HG03060 (cell line): ENCODE data around the gene CNOT2.

Experiments
- ATAC-seq: cut with Tn5 transposase; IDR thresholded peaks from one replicate; pipeline ENCODE4 v1.9.1; 2021; ENCODE audit warnings: low read depth, moderate number of reproducible peaks; ENCODE audit not compliant: unreplicated experiment

Gene CNOT2, protein sequence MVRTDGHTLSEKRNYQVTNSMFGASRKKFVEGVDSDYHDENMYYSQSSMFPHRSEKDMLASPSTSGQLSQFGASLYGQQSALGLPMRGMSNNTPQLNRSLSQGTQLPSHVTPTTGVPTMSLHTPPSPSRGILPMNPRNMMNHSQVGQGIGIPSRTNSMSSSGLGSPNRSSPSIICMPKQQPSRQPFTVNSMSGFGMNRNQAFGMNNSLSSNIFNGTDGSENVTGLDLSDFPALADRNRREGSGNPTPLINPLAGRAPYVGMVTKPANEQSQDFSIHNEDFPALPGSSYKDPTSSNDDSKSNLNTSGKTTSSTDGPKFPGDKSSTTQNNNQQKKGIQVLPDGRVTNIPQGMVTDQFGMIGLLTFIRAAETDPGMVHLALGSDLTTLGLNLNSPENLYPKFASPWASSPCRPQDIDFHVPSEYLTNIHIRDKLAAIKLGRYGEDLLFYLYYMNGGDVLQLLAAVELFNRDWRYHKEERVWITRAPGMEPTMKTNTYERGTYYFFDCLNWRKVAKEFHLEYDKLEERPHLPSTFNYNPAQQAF

GRCh38 chr12:70242695-70243509, at the start of gene CNOT2:
Gene CNOT2, plus strand, starts transcription at chr12:70243433. Its CDS starts 34,794 bp downstream, at chr12:70278227.
- peak; percentile 40 for ATAC-seq

GRCh38 chr12:70194076-70194475, 49.2 kb upstream of the CNOT2 start:
- no peak for ATAC-seq

DNA sequence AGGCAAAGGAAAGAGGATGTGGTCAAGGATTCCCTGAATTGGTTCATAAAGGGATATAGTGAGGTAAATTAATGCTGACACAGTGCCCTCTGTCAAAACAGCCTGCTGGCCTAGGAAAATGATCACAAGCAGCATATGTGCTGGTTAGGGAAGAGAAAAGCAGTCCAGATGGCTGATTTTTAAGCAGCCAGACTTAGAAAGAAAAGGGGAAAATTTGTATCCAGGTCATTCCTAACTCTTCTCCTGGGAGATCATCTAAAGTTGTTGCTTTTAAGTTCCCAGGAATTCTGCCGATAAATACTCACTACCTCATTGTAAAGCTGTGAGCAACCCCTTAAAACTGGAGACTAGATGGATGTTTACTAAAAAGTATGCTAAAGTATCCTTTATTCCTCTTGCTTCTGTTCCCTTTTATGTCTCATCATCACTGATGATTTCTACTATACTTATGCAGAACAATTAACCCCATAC, 46.4 kb upstream of the CNOT2 start:
- ATAC-seq = no peak

GRCh38 chr12:70197345-70197744, 45.9 kb upstream of the CNOT2 start:
- ATAC-seq = no peak

DNA sequence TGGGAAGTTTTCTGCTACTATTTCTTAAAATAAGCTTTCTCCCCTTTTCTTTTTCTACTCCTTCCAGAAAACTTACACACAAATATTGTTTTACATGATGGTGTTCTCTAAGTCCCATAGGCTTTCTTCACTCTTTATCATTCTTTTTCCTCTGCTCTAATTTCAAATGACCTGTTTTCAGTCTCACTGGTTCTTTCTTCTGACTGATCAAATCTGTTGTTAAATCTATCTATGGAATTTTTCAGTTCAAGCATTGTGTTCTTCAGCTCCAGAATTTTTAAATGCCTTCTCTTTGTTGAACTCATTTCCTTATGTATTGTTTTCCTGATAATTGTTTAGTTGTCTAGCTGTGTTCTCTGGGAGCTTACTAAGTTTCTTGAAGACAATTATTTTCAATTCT, 29.5 kb upstream of the CNOT2 start:
- no peak for ATAC-seq

GRCh38 chr12:70214972-70215617, 28.1 kb upstream of the CNOT2 start:
- no peak for ATAC-seq

GRCh38 chr12:70217416-70217815, 25.8 kb upstream of the CNOT2 start:
- ATAC-seq = no peak

GRCh38 chr12:70221626-70222025, 21.6 kb upstream of the CNOT2 start:
- ATAC-seq = no peak

- no peak for ATAC-seq
These were observed 15.3 kb upstream of the CNOT2 start for GRCh38 chr12:70227911-70228310.

- ATAC-seq = no peak
These were observed 12.2 kb upstream of the CNOT2 start for GRCh38 chr12:70230934-70231606.

DNA sequence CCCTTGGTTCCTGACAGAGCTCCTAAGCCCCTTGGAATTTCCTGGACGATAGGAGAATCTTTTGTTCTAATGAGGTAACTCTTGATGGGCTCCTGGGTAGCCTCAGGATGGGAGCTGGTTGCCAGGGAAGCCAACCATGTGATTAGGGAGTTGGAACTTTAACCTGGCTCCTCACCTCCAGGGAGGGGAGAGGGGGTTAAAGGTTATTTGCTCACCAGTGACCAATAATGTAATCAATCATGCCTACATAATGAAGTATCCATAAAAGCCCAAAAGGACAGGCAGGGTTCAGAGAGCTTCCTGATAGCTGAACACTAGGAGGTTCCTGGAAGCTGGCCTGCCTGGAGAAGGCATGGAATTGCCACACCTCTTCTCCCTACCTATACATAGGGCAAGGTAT, 6.2 kb upstream of the CNOT2 start:
- no peak for ATAC-seq

DNA sequence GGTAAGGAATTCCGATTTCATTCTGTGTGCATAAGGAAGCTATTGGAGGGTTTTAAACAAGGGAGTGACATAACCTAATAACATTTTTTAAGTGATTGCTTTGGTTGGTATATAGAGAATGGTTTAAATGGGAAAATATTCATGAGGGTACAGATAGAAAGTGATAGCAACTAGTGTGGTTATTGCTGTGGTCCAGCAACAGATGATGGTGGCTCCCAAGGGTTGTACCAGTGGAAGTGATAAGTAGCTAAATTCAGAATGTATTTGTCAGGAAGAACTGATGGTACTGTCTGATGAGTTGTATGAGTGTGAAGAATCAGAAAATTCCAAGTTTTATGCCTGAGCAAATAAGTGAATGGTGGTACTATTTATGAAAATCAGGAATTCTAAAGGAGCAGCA, 2.6 kb upstream of the CNOT2 start:
- no peak for ATAC-seq

DNA sequence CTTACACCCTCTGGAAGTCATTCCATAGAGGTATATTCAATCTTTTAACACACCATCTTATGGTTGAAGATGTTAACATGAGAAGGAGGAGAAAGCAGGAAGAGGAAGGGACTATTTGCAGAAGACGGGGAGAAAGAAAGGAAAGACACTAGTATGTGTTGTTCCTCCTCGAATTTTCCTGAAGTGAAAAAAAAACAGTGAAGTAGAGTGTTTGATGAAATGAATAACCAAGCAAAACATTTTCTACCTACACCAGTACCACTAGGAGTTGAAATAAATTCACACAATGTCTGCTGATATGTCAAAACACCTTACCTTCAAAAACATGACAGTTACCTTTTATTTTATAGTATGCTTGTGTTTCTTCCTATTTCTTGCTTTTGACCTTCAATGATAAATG, 1.4 kb upstream of the CNOT2 start:
- ATAC-seq = no peak

DNA sequence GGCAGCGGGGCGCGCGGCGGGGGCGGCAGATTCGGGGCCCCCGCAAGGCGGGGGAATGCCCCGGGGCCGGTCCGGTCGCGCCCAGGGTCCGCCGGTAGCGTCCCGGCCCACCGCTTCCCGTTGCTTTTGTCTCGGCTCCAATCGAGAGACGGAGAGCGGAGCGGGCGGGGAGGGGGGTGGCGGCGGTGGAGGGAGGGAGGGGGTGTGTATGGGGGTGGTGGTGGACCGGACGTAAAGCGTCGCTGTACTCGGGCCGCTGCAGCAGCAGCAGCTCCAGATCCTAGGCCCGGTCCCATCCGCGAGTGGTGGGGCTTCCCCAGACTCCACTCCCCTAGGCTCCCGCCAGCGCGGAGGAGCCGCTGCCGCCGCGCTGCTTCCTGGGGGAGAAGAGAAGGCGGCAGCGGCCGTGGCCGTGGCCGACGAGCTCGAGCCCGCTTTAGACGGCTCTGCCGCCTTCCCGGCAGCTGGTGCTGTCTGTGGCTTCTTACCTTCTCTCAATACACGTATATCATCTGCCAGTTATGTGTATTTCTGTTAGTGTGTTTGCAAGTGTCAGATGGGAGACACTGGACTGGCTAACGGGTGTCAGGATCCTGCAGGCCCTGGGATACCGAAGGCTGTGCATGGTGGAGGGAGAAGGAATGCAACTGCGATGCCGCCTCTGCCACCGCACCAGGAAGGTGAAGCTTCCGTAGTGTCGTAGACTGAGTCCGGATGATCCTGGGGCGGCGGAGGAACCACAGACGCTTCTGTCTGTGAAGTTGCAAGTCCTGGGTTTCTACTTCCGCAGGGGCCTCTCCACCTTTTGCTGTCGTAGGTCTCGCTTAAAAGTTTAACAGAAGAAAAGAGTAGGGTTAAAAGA, 508 bp downstream of the CNOT2 start:
- ATAC-seq = peak; percentile 30

DNA sequence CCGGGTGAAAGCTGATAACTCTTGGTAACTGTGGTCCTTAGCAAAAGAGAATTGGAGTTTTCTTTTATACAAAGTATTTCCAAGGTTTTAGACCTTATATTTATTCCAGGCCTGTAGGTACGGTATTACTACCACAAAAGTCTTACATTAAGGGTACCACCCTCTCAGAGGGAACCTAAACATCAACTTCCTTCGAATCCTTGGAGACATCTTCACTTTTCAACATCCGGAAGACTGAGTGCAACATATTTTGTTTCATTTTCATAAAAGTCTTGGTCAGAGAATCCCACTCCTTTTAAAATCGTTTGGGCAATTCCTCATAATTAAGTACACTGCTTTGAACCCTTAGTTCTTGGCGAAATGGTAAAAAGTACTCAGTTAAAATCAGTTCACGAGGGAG, 1.2 kb downstream of the CNOT2 start:
- ATAC-seq = peak; percentile 2

GRCh38 chr12:70245458-70245857, 2.2 kb downstream of the CNOT2 start:
- no peak for ATAC-seq

DNA sequence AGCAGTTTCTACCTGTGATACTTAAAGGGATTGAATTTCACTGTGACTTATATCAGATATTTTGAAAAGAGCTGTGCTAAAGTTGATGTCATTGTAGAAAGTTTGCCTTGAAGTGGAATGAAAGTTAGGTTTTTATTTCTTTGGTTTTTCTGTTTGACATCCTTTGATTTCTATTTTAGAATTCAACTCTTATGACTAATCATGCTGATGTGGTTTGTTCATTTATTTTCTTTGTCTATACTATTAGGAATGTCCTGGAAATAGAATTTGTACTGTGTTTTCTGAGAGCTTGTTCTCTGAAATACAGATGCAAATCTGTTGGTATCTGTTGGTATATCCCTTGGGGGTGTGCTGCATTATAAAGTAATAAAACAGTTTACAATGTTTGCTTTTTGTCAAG, 3.3 kb downstream of the CNOT2 start:
- no peak for ATAC-seq

GRCh38 chr12:70247653-70248199, 4.5 kb downstream of the CNOT2 start:
- no peak for ATAC-seq

- no peak for ATAC-seq
These were observed 5.6 kb downstream of the CNOT2 start for GRCh38 chr12:70248876-70249275.
